A673 (cell line): ENCODE data around the gene ARCN1. TPM values are rescaled to one million over a fixed set of nuclear protein-coding genes. Genes with fewer than 3 reads are reported as not detected.

Experiments
- BruUV-seq: library from RNA; stranded (reverse); fragments of 400-500 nt; replicated peaks from 2 replicates; lab custom pipeline; 2021; lab: Mats Ljungman, UMichigan
- CTCF ChIA-PET: fragments of 300-600 bp; sonication (Branson Sonifier 250); formaldehyde crosslinking; loops from one replicate; lab custom pipeline; 2022; ENCODE audit warnings: antibody characterized with exemption; lab: Charles Lee
- POLR2A ChIA-PET: fragments of 300-600 bp; sonication (Branson Sonifier 250); formaldehyde crosslinking; loops from one replicate; lab custom pipeline; 2022; ENCODE audit warnings: antibody characterized with exemption; ENCODE audit not compliant: low non-redundant PET; lab: Charles Lee
- DNase-seq: peaks from one replicate; pipeline ENCODE4 v3.0.0-alpha.2; 2015; ENCODE audit warnings: low spot score
- H3K27ac ChIP-seq: fragments of 200-600 bp; sonication (generic); 2 replicates; pipeline ENCODE4 v1.5.1; 2016; ENCODE audit warnings: mixed run types, low read depth, mild to moderate bottlenecking, mixed read lengths, antibody characterized with exemption, low read length; ENCODE audit not compliant: poor library complexity, severe bottlenecking
- H3K27me3 ChIP-seq: fragments of 200-600 bp; sonication (generic); replicated peaks from 2 replicates; pipeline ENCODE4 v1.6.1; 2017; ENCODE audit warnings: mixed run types, low read depth, mild to moderate bottlenecking, mixed read lengths, antibody characterized with exemption, low read length; ENCODE audit not compliant: insufficient read depth, poor library complexity
- H3K36me3 ChIP-seq: fragments of 200-600 bp; sonication (generic); 2 replicates; pipeline ENCODE4 v1.6.1; 2016; ENCODE audit warnings: mixed run types, mild to moderate bottlenecking, mixed read lengths, antibody characterized with exemption, low read length; ENCODE audit not compliant: insufficient read depth, poor library complexity, severe bottlenecking
- H3K4me1 ChIP-seq: fragments of 200-600 bp; sonication (generic); 2 replicates; pipeline ENCODE4 v1.6.1; 2017; ENCODE audit warnings: mixed run types, mild to moderate bottlenecking, mixed read lengths, antibody characterized with exemption, low read length; ENCODE audit not compliant: insufficient read depth, poor library complexity, severe bottlenecking
- H3K4me3 ChIP-seq: fragments of 200-600 bp; sonication (generic); 2 replicates; pipeline ENCODE4 v1.5.1; 2016; ENCODE audit warnings: low read depth, mixed run types, mild to moderate bottlenecking, mixed read lengths, low read length; ENCODE audit not compliant: poor library complexity, severe bottlenecking
- H3K9me3 ChIP-seq: fragments of 200-600 bp; sonication (generic); 2 replicates; pipeline ENCODE4 v1.6.1; 2016; ENCODE audit warnings: mixed run types, low read depth, mild to moderate bottlenecking, mixed read lengths, antibody characterized with exemption, low read length; ENCODE audit not compliant: poor library complexity, severe bottlenecking
- EZH2 ChIP-seq: fragments of 200-600 bp; sonication (generic); IDR thresholded peaks from 2 replicates; pipeline ENCODE4 v1.6.1; 2017; ENCODE audit warnings: borderline replicate concordance, low read depth, mild to moderate bottlenecking, mixed read lengths, antibody characterized with exemption, low read length; ENCODE audit not compliant: poor library complexity, severe bottlenecking
- intact Hi-C: fragments of 100-400 bp; cut with micrococcal nuclease; formaldehyde crosslinking; loops from one replicate; pipeline ENCODE4 v1.10.0; 2022; ENCODE audit not compliant: unreplicated experiment
- total RNA-seq: library from RNA; stranded (reverse); gene quantifications from 2 replicates; pipeline ENCODE4 v1.2.3, GENCODE V29; 2021
- TF ChIP-seq, protein P1 (sequence below): fragments of 300-800, 200-600 bp; sonication (generic); conservative IDR thresholded peaks from 2 replicates; pipeline ENCODE4 v1.5.1; 2017; ENCODE audit warnings: low read depth, mild to moderate bottlenecking, antibody characterized with exemption, low read length, moderate library complexity, mixed read lengths

The ARCN1 gene
- total RNA-seq, 1 experiment from 2014 or later: 220 TPM

DNA sequence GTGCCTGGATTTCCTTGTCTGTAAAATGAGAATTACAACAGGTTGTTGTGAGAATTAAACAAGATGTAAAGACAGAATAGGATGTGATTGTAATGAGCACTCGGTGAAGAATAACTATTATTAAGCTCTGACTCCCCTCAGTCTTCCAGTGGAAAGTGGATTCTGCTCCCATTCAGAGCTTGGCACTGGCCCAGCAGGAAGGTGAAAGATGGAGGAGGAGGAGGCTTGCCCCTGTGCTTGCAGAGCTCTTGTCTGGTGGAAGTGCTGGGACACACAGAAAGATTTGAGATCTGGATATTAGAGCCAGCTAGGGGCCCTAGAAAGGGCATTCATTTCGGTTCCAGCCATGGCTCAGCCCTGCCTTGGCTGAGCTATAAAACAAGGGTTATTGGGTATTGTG is 63.4 kb downstream of the ARCN1 start:
- no peaks in the 10 kb centered on the region for H3K36me3 ChIP-seq
- intact Hi-C loops: no loop called here
- H3K27ac ChIP-seq: no peak overlapping the region
- BruUV-seq: no TSS peak
- DNase-seq: no peak
- POLR2A ChIA-PET: interaction anchor here (0.6 to 1.1 kb wide), 2 partner anchors 10 to 15 kb away, joined by 4 to 9 read pairs; no protein-coding TSS in a partner anchor
- H3K4me1 ChIP-seq: peaks cover 13% of the 10 kb centered on the region
- H3K9me3 ChIP-seq: no peaks in the 10 kb centered on the region
- TF ChIP-seq EZH2: no peak
- TF ChIP-seq, protein P1, sequence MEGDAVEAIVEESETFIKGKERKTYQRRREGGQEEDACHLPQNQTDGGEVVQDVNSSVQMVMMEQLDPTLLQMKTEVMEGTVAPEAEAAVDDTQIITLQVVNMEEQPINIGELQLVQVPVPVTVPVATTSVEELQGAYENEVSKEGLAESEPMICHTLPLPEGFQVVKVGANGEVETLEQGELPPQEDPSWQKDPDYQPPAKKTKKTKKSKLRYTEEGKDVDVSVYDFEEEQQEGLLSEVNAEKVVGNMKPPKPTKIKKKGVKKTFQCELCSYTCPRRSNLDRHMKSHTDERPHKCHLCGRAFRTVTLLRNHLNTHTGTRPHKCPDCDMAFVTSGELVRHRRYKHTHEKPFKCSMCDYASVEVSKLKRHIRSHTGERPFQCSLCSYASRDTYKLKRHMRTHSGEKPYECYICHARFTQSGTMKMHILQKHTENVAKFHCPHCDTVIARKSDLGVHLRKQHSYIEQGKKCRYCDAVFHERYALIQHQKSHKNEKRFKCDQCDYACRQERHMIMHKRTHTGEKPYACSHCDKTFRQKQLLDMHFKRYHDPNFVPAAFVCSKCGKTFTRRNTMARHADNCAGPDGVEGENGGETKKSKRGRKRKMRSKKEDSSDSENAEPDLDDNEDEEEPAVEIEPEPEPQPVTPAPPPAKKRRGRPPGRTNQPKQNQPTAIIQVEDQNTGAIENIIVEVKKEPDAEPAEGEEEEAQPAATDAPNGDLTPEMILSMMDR: no peak
- H3K27me3 ChIP-seq: no peaks in the 10 kb centered on the region
- no peak overlapping the region for H3K4me3 ChIP-seq
- CTCF ChIA-PET: interaction anchor here (0.6 to 1.5 kb wide), 2 partner anchors 24 to 28 kb away, joined by 3 read pairs; partner anchors contain the start of gene PHLDB1

DNA sequence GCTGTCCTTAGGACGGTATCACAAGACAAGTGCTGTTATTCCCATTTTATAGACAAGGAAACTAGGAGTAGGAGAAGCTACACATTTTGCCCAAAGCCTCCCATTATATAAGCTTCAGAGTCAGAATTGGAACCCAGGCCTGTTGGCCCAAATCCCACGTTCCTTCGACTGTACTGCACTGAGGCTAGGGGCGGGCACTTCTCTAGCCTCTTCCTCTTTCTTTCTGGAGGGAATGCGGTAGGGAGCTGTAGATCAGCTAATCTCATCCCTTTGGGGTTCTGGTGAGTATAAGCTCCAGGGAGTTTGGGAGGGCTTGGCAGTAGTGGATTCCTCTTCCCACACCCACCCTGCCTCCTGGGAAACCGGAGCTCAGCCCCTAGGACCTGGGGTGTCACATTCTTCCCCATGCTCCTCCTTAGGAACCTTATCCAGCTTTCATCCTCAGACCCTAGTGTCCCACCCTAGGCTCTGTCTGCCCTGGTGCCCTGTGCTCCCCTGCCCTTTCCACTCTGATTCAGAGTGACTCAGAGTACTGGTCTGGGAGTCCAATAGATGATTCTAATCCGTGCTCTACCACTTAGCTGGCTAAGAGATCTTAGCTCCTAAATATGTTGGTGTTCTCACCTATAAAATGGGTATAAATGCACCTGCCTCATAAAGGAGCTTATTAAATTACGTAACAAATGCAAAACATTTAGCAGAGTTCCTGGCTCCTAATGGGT is 64.5 kb downstream of the ARCN1 start:
- intact Hi-C loops: no loop called here
- POLR2A ChIA-PET: no interaction called here
- no TSS peak for BruUV-seq
- DNase-seq: no peak
- CTCF ChIA-PET: no interaction called here
- TF ChIP-seq EZH2: no peak
- TF ChIP-seq, protein P1: no peak
- H3K27me3 ChIP-seq: no peaks in the 10 kb centered on the region
- H3K27ac ChIP-seq: no peak overlapping the region
- H3K4me1 ChIP-seq: peaks cover 13% of the 10 kb centered on the region
- no peaks in the 10 kb centered on the region for H3K9me3 ChIP-seq
- peaks cover 2% of the 10 kb centered on the region for H3K36me3 ChIP-seq
- no peak overlapping the region for H3K4me3 ChIP-seq

DNA sequence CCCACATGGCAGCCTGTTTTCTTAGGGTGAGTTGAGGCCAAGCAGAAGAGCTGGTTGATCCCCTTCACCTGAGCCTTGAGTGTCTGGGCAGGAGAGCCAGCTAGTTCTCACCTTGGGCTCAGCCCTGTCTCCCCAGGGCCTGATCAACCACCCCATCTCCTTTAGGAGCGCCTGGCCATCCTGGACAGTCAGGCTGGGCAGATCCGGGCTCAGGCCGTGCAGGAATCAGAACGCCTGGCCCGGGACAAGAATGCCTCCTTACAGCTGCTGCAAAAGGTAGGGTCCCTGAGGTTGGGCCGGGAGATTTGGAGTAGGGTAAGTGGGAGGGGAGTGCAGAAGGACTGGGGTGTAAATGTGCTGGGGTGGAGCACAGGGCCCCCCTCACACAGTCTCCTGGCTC is 66.5 kb downstream of the ARCN1 start:
- ChIA-PET POLR2A (no interaction called here), CTCF (no interaction called here)
- no peaks in the 10 kb centered on the region for H3K27me3 ChIP-seq
- TF ChIP-seq EZH2: no peak
- TF ChIP-seq, protein P1: no peak
- no peak overlapping the region for H3K4me3 ChIP-seq
- BruUV-seq: no TSS peak
- H3K9me3 ChIP-seq: no peaks in the 10 kb centered on the region
- peaks cover 2% of the 10 kb centered on the region for H3K36me3 ChIP-seq
- intact Hi-C loops: no loop called here
- H3K27ac ChIP-seq: no peak overlapping the region
- no peak for DNase-seq
- H3K4me1 ChIP-seq: peaks cover 13% of the 10 kb centered on the region
